ENCODE data around the gene NTRK1. TPM values are rescaled to one million over a fixed set of nuclear protein-coding genes. Genes with fewer than 3 reads are reported as not detected.

Gene NTRK1
- total and polyA plus RNA-seq, 2 of the 4 experiments (the other 2 are of a cell fraction): not detected

DNA sequence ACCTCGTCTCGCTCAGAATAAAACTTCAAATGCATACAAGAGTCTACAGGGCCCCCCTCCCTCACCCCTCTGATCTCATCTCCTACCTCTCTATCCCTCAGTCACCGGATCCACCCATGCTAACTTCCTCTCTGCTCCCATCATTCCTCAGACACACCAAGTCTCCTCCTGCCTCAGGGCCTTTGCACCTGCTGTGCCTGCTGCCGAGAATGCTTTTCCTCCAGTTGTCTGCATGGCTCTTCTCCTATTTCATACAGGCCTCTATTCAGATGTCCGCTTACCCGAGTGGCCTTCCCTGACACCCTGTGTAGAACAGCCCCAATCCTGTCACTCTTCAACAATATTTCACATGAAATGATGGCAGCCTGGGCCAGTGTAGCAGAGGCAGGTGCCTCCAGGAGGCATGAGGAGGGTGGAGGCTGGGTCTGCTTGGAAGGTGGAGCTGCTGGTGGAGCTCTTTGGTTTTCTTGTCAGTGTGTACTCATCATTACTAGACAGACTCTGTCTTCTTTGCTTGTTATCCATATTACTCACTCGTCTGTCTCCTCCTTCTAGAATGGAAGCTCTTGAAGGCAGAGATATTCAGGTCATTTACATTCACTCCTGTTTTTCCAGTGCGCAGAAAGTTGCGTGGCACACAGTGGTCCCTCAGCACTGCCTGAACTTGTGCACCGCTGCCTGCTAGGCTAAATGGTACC, 48.2 kb upstream of the NTRK1 start:
- Histone ChIP-seq H3K9me1 (ENCODE audit: insufficient read depth, low read length) (no peaks in the 10 kb centered on the region; the same call in 1 of the 2 replicates), H4K20me1 (ENCODE audit: insufficient read depth, low read length) (no peaks in the 10 kb centered on the region; the same call in 1 of the 2 replicates), H2BK120ac (ENCODE audit: low read depth, low read length) (no peak overlapping the region), H2BK15ac (ENCODE audit: low read depth, low read length) (no peak overlapping the region), H3K4me1 (ENCODE audit: control insufficient read depth, insufficient read depth, low read length) (peaks cover 14% of the 10 kb centered on the region), H3K27ac (ENCODE audit: insufficient read depth, low read length) (no peak overlapping the region), H4K5ac (ENCODE audit: low read depth, low read length) (no peak overlapping the region), H2BK5ac (ENCODE audit: low read depth, low read length, poor library complexity, severe bottlenecking) (no peak overlapping the region), H3K9ac (ENCODE audit: low read depth, low read length) (no peak overlapping the region), H3K9me3 (ENCODE audit: control insufficient read depth, insufficient read depth, low read length) (no peaks in the 10 kb centered on the region), H3K4ac (ENCODE audit: low read depth, low read length) (no peak overlapping the region), H3K4me3 (ENCODE audit: insufficient read depth, low read depth, low read length) (no peak overlapping the region), H2AK5ac (ENCODE audit: low read depth, low read length) (no peak overlapping the region), H2BK20ac (ENCODE audit: low read depth, low read length) (no peak overlapping the region), H3K23ac (ENCODE audit: low read depth, low read length) (no peak overlapping the region), H2AK9ac (replicated peaks; ENCODE audit: low read depth, low read length, poor library complexity) (no peak overlapping the region), H3K27me3 (ENCODE audit: control insufficient read depth, insufficient read depth, low read length) (peaks cover 46% of the 10 kb centered on the region), H3K18ac (ENCODE audit: low read depth, low read length) (no peak overlapping the region), H4K8ac (ENCODE audit: low read depth in 2 of 2, low read length in 2 of 2) (no peak overlapping the region), H3K14ac (replicated peaks; ENCODE audit: low read depth, low read length) (no peak overlapping the region), H3K4me2 (ENCODE audit: low read depth, low read length) (no peak overlapping the region), H3K79me1 (ENCODE audit: low read depth in 1 of 2, low read length in 2 of 2) (no peaks in the 10 kb centered on the region), H2AFZ (replicated peaks; ENCODE audit: low read length, poor library complexity) (no peak overlapping the region), H3K56ac (ENCODE audit: extremely low read depth, insufficient read depth, low read length) (no peak overlapping the region), H3K36me3 (ENCODE audit: control insufficient read depth, insufficient read depth, low read length) (no peaks in the 10 kb centered on the region), H4K91ac (ENCODE audit: insufficient read depth, low read depth, low read length) (no peak overlapping the region)
- in situ Hi-C loops (cut with MboI; ENCODE audit: low sequenced_read_pairs) (no loop called here), dilution Hi-C loops (cut with HindIII; ENCODE audit: low sequenced_read_pairs, unreplicated experiment) (no loop called here), intact Hi-C loops (cut with micrococcal nuclease) (no loop called here)
- ChIA-PET CTCF (interaction anchor here (1.2 kb wide), 1 partner anchor 10 kb away, joined by 6 read pairs; no protein-coding TSS in a partner anchor), POLR2A (ENCODE audit: unreplicated experiment) (no interaction called here)
- BruUV-seq (replicated peaks): no TSS peak
- TF ChIP-seq, protein P1, sequence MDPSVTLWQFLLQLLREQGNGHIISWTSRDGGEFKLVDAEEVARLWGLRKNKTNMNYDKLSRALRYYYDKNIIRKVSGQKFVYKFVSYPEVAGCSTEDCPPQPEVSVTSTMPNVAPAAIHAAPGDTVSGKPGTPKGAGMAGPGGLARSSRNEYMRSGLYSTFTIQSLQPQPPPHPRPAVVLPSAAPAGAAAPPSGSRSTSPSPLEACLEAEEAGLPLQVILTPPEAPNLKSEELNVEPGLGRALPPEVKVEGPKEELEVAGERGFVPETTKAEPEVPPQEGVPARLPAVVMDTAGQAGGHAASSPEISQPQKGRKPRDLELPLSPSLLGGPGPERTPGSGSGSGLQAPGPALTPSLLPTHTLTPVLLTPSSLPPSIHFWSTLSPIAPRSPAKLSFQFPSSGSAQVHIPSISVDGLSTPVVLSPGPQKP (IDR thresholded peaks at IDR 0.05; ENCODE audit: borderline replicate concordance, low read depth, low read length): no peak
- no peak for TF ChIP-seq BHLHE40 (IDR thresholded peaks at IDR 0.05; ENCODE audit: low read depth, low read length)
- TF ChIP-seq, protein P2, sequence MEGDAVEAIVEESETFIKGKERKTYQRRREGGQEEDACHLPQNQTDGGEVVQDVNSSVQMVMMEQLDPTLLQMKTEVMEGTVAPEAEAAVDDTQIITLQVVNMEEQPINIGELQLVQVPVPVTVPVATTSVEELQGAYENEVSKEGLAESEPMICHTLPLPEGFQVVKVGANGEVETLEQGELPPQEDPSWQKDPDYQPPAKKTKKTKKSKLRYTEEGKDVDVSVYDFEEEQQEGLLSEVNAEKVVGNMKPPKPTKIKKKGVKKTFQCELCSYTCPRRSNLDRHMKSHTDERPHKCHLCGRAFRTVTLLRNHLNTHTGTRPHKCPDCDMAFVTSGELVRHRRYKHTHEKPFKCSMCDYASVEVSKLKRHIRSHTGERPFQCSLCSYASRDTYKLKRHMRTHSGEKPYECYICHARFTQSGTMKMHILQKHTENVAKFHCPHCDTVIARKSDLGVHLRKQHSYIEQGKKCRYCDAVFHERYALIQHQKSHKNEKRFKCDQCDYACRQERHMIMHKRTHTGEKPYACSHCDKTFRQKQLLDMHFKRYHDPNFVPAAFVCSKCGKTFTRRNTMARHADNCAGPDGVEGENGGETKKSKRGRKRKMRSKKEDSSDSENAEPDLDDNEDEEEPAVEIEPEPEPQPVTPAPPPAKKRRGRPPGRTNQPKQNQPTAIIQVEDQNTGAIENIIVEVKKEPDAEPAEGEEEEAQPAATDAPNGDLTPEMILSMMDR (conservative IDR thresholded peaks at IDR 0.05; ENCODE audit: low read depth, low read length): no peak
- TF ChIP-seq MXI1 (IDR thresholded peaks at IDR 0.05; ENCODE audit: borderline replicate concordance, low read depth, low read length): no peak
- no peak for TF ChIP-seq RFX5 (IDR thresholded peaks at IDR 0.05; ENCODE audit: low read depth, low read length)
- TF ChIP-seq FOS (IDR thresholded peaks at IDR 0.05; ENCODE audit: low read depth, low read length): no peak
- TF ChIP-seq SMC3 (IDR thresholded peaks at IDR 0.05; ENCODE audit: low read depth, low read length): no peak
- TF ChIP-seq RAD21 (IDR thresholded peaks at IDR 0.05; ENCODE audit: low read length): no peak
- TF ChIP-seq MAFK (IDR thresholded peaks at IDR 0.05; ENCODE audit: low read depth, low read length): no peak
- 91% methylated on average over 5 of the region's 10 CpGs; no CpG with 5 or more reads in 1 of the 2 experiments for WGBS, 2 experiments (ENCODE audit: extremely low coverage in 2 of 2, insufficient read length in 1 of 2)
- DNase-seq (no peak), ATAC-seq (ENCODE audit: low read depth) (no peak)
